Stimulated activated CD4-positive, alpha-beta T cell treated with anti-CD3 and anti-CD28 coated beads, Interleukin-1b, Interleukin-23, amount 100 ng/mL, for 24 hours (primary cell): ENCODE measurements around the gene DCAF8L2.
"Not testable (repeated sequence)": the region's sequence is repeated elsewhere in the genome, so short reads cannot be mapped to it uniquely, and the experiment has no call there.

Experiments used
- DNase-seq, 4 experiments: peaks; one replicate each; pipeline ENCODE4 v3.0.0-alpha.2; 2020; ENCODE audit warnings: low read depth in 4 of 4, low spot score in 1 of 4

The DCAF8L2 gene

GRCh38 chrX:27675493-27675892 lies 85.3 kb downstream of the DCAF8L2 start:
- no peak for DNase-seq

- DNase-seq = no peak
Observed at GRCh38 chrX:27679281-27679680, 89.1 kb downstream of the DCAF8L2 start.

- no peak for DNase-seq
Observed at GRCh38 chrX:27680726-27681125, 90.6 kb downstream of the DCAF8L2 start.

GRCh38 chrX:27683566-27684208 lies 93.5 kb downstream of the DCAF8L2 start:
- DNase-seq = peak in 1 of 4 experiments; percentile 7

- no peak for DNase-seq
Observed at GRCh38 chrX:27694667-27695066, 104.5 kb downstream of the DCAF8L2 start.

- DNase-seq = no peak
Observed at GRCh38 chrX:27706526-27706925, 116.4 kb downstream of the DCAF8L2 start.

- DNase-seq = no peak
Observed at GRCh38 chrX:27715610-27716009, 125.5 kb downstream of the DCAF8L2 start.

- DNase-seq = no peak
Observed at GRCh38 chrX:27728291-27728690, 138.1 kb downstream of the DCAF8L2 start.

GRCh38 chrX:27731962-27732361 lies 141.8 kb downstream of the DCAF8L2 start:
- no peak for DNase-seq

GRCh38 chrX:27735914-27736313 lies 145.8 kb downstream of the DCAF8L2 start:
- DNase-seq = no peak

GRCh38 chrX:27740933-27741332 lies 150.8 kb downstream of the DCAF8L2 start:
- no peak for DNase-seq

GRCh38 chrX:27743521-27743920 lies 153.4 kb downstream of the DCAF8L2 start:
- DNase-seq = not testable (repeated sequence)

GRCh38 chrX:27746516-27746915 lies 156.4 kb downstream of the DCAF8L2 start:
- DNase-seq = no peak

GRCh38 chrX:27750298-27750697 lies 160.2 kb downstream of the DCAF8L2 start:
- not testable (repeated sequence) for DNase-seq

GRCh38 chrX:27751976-27752375 lies 161.8 kb downstream of the DCAF8L2 start:
- no peak for DNase-seq

- DNase-seq = no peak
Observed at GRCh38 chrX:27765718-27766117, 175.6 kb downstream of the DCAF8L2 start.

- DNase-seq = no peak
Observed at GRCh38 chrX:27767387-27767786, 177.2 kb downstream of the DCAF8L2 start.

GRCh38 chrX:27775984-27776383 lies 185.8 kb downstream of the DCAF8L2 start:
- DNase-seq = no peak

- DNase-seq = no peak
Observed at GRCh38 chrX:27796640-27797257, 206.6 kb downstream of the DCAF8L2 start.

- no peak for DNase-seq
Observed at GRCh38 chrX:27797575-27797974, 207.4 kb downstream of the DCAF8L2 start.
